ENCODE data around the gene CSKMT. TPM values are rescaled to one million over a fixed set of nuclear protein-coding genes. Genes with fewer than 3 reads are reported as not detected.
A peak's percentile ranks its signal among the peaks of the same experiment; 100 is the strongest.

CSKMT gene
- total RNA-seq, 4 donors from 2014 or later, result 1.1 to 10.5 (median 7.0) TPM

- Histone ChIP-seq H3K27ac (no peak overlapping the region), H3K27me3 (no peaks in the 10 kb centered on the region), H3K9me3 (no peaks in the 10 kb centered on the region), H3K4me1 (peaks cover 6 to 9% (median 7%) of the 10 kb centered on the region in 3 donors), H3K36me3 (peaks cover 0 to 10% (median 0%) of the 10 kb centered on the region in 3 donors), H3K4me3 (no peak overlapping the region)
- TF ChIP-seq CTCF (IDR thresholded peaks at IDR 0.05) (no peak), POLR2A (IDR thresholded peaks at IDR 0.05) (no peak)
- intact Hi-C loops (cut with DNase I), result no loop called here
- DNase-seq, result no peak
- WGBS, 2 donors, result 65 to 77% methylated on average over 5 of the region's 5 CpGs
Measured at GRCh38 chr11:62656796-62657429, 8.2 kb upstream of the CSKMT start.

GRCh38 chr11:62664405-62665074, 572 bp upstream of the CSKMT start:
- peak overlapping the region; percentile 91 to 97 (median 95) for H3K27ac ChIP-seq
- 0 to 2% methylated on average over 4 to 17 of the region's 36 CpGs for WGBS, 2 donors
- H3K4me1 ChIP-seq, result peaks cover 17 to 49% (median 29%) of the 10 kb centered on the region in 3 donors
- no peak for TF ChIP-seq CTCF (IDR thresholded peaks at IDR 0.05)
- no peak for TF ChIP-seq POLR2A (IDR thresholded peaks at IDR 0.05)
- no peaks in the 10 kb centered on the region for H3K27me3 ChIP-seq
- DNase-seq, result no peak
- intact Hi-C loops (cut with DNase I), result no loop called here
- H3K9me3 ChIP-seq, result no peaks in the 10 kb centered on the region
- H3K4me3 ChIP-seq, result peak overlapping the region; percentile 78 to 94 (median 83)
- peaks cover 0 to 44% (median 10%) of the 10 kb centered on the region in 3 donors for H3K36me3 ChIP-seq

- 3% methylated on average over 24 to 33 of the region's 39 CpGs for WGBS, 2 donors
- Histone ChIP-seq H3K4me1 (peaks cover 17 to 61% (median 38%) of the 10 kb centered on the region in 3 donors), H3K9me3 (no peaks in the 10 kb centered on the region), H3K27me3 (no peaks in the 10 kb centered on the region), H3K4me3 (peak overlapping the region; percentile 78 to 94 (median 83)), H3K36me3 (peaks cover 0 to 44% (median 10%) of the 10 kb centered on the region in 3 donors), H3K27ac (peak overlapping the region; percentile 91 to 97 (median 95))
- DNase-seq, result no peak
- TF ChIP-seq CTCF (IDR thresholded peaks at IDR 0.05) (no peak), POLR2A (IDR thresholded peaks at IDR 0.05) (no peak)
- intact Hi-C loops (cut with DNase I), result no loop called here
Measured at GRCh38 chr11:62665599-62666258, 617 bp downstream of the CSKMT start.

DNA sequence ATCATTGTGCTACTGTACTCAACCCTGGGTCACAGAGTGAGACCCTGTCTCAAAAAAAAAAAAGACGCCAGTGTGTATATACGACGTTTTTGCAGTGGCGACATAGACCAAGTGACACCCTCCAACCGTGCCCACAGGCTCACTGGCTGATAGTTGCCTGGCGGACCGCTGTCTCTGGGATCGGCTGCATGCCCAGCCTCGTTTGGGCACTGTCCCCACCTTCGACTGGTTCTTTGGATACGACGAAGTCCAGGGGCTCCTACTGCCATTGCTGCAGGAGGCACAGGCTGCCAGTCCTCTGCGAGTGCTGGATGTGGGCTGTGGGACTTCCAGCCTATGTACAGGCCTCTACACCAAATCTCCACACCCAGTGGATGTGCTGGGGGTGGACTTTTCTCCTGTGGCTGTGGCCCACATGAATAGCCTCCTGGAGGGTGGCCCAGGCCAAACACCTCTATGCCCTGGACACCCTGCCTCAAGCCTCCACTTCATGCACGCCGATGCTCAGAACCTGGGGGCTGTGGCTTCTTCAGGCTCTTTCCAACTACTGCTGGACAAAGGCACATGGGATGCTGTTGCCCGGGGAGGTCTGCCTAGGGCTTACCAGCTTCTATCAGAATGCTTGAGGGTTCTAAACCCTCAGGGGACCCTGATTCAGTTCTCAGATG, 1.3 kb downstream of the CSKMT start:
- H3K4me3 ChIP-seq, result peak overlapping the region; percentile 78 to 94 (median 83)
- H3K9me3 ChIP-seq, result no peaks in the 10 kb centered on the region
- H3K27me3 ChIP-seq, result no peaks in the 10 kb centered on the region
- DNase-seq, result no peak
- WGBS, 2 donors, result 26 to 43% methylated on average over 7 to 14 of the region's 16 CpGs
- no peak for TF ChIP-seq POLR2A (IDR thresholded peaks at IDR 0.05)
- TF ChIP-seq CTCF (IDR thresholded peaks at IDR 0.05), result no peak
- peaks cover 20 to 65% (median 40%) of the 10 kb centered on the region in 3 donors for H3K4me1 ChIP-seq
- peaks cover 0 to 38% (median 10%) of the 10 kb centered on the region in 3 donors for H3K36me3 ChIP-seq
- peak overlapping the region; percentile 91 to 97 (median 95) for H3K27ac ChIP-seq
- intact Hi-C loops (cut with DNase I), result no loop called here

Data from esophagus squamous epithelium (tissue), 5 donors.